ENCODE results near the gene MAP7. TPM values are rescaled to one million over a fixed set of nuclear protein-coding genes. Genes with fewer than 3 reads are reported as not detected.

MAP7 gene
- total and polyA plus RNA-seq, 2 of the 13 experiments (the other 11 are each of a cell fraction or from before 2014, with no cell fraction given) = 0.04 TPM; not detected in 1

GRCh38 chr6:136341367-136341766, 208.9 kb downstream of the MAP7 start:
- in situ Hi-C loops (cut with HindIII; ENCODE audit: extremely low pct_ligation_motif_present, low pct_unique_long_range_greater_than_20kb) = no loop called here
- no peak for FAIRE-seq
- no TSS peak for BruUV-seq (replicated peaks)
- Histone ChIP-seq H2AFZ (ENCODE audit: low read length) (no peak overlapping the region), H3K27me3 (ENCODE audit: control insufficient read depth in 1 of 2, insufficient read depth in 2 of 2, low read length in 2 of 2) (peaks cover 0 to 3% of the 10 kb centered on the region in 2 experiments; a peak in 1 of 5 replicates), H3K36me3 (replicated peaks in 1 of 2; ENCODE audit: control insufficient read depth in 1 of 2, insufficient read depth in 2 of 2, low read length in 2 of 2) (no peaks in the 10 kb centered on the region), H3K4me1 (ENCODE audit: insufficient read depth, low read length) (no peaks in the 10 kb centered on the region), H3K9me3 (ENCODE audit: low read length) (no peaks in the 10 kb centered on the region), H4K20me1 (ENCODE audit: insufficient read depth, low read length) (no peaks in the 10 kb centered on the region), H3K4me3 (replicated peaks in 1 of 3; ENCODE audit: insufficient read depth in 1 of 3, low read depth in 2 of 3, low read length in 3 of 3) (no peak overlapping the region), H3K79me2 (ENCODE audit: insufficient read depth, low read length) (no peaks in the 10 kb centered on the region), H3K9ac (ENCODE audit: insufficient read depth, low read depth, low read length) (no peak overlapping the region), H3K27ac (ENCODE audit: extremely low read length, insufficient read depth, low read length) (no peak overlapping the region), H3K4me2 (ENCODE audit: low read depth, low read length) (no peak overlapping the region)
- peak; percentile 58 to 82; a peak in 3 of 4 replicates for TF ChIP-seq MAFK (conservative IDR thresholded peaks at IDR 0.05 in 1 of 2, IDR thresholded peaks at IDR 0.05 in 1 of 2; ENCODE audit: low read length in 2 of 2)
- TF ChIP-seq FOXP1 (IDR thresholded peaks at IDR 0.05) = no peak
- no peak for TF ChIP-seq FOXP1 (CRISPR knock-in tag; IDR thresholded peaks at IDR 0.05)
- peak; percentile 76 for TF ChIP-seq MAFF (IDR thresholded peaks at IDR 0.05; ENCODE audit: low read depth, low read length)
- DNase-seq (ENCODE audit: low spot score) = no peak
- 56% methylated on average over 3 of the region's 3 CpGs for WGBS (ENCODE audit: low lambda C conversion rate)
- intact Hi-C loops (cut with micrococcal nuclease; ENCODE audit: unreplicated experiment) = no loop called here
- no peak for ATAC-seq
- ChIA-PET CTCF (ENCODE audit: low intra/inter-chr PET ratio, low total read pairs) (no interaction called here), POLR2A (no interaction called here)

GRCh38 chr6:136338486-136338885, 211.7 kb downstream of the MAP7 start:
- POLR2A ChIA-PET = no interaction called here
- in situ Hi-C loops (cut with HindIII; ENCODE audit: extremely low pct_ligation_motif_present, low pct_unique_long_range_greater_than_20kb) = no loop called here
- Histone ChIP-seq H4K20me1 (ENCODE audit: insufficient read depth, low read length) (no peaks in the 10 kb centered on the region), H3K9ac (ENCODE audit: insufficient read depth, low read depth, low read length) (no peak overlapping the region), H3K36me3 (replicated peaks in 1 of 2; ENCODE audit: control insufficient read depth in 1 of 2, insufficient read depth in 2 of 2, low read length in 2 of 2) (no peaks in the 10 kb centered on the region), H3K27ac (ENCODE audit: extremely low read length, insufficient read depth, low read length) (no peak overlapping the region), H2AFZ (ENCODE audit: low read length) (no peak overlapping the region), H3K4me3 (replicated peaks in 1 of 3; ENCODE audit: insufficient read depth in 1 of 3, low read depth in 2 of 3, low read length in 3 of 3) (no peak overlapping the region), H3K9me3 (ENCODE audit: low read length) (no peaks in the 10 kb centered on the region), H3K79me2 (ENCODE audit: insufficient read depth, low read length) (no peaks in the 10 kb centered on the region), H3K4me2 (ENCODE audit: low read depth, low read length) (no peak overlapping the region), H3K4me1 (ENCODE audit: insufficient read depth, low read length) (0 out of 2 replicates have a peak, but pooled peaks cover 6% of the 10 kb centered on the region), H3K27me3 (ENCODE audit: control insufficient read depth in 1 of 2, insufficient read depth in 2 of 2, low read length in 2 of 2) (peaks cover 2 to 21% of the 10 kb centered on the region in 2 experiments; a peak in 3 of 5 replicates)
- TF ChIP-seq YY1 (IDR thresholded peaks at IDR 0.05; ENCODE audit: insufficient read depth, insufficient replicate concordance, low read depth, low read length) (no peak), TFDP1 (CRISPR knock-in tag; IDR thresholded peaks at IDR 0.05; ENCODE audit: borderline replicate concordance) (no peak), SAP130 (CRISPR knock-in tag; IDR thresholded peaks at IDR 0.05; ENCODE audit: low read depth) (no peak), TOE1 (CRISPR knock-in tag; IDR thresholded peaks at IDR 0.05) (no peak), CHCHD3 (CRISPR knock-in tag; IDR thresholded peaks at IDR 0.05) (no peak), MNT (IDR thresholded peaks at IDR 0.05) (no peak), ZNF510 (CRISPR knock-in tag; IDR thresholded peaks at IDR 0.05; ENCODE audit: low read depth) (no peak), TRIM24 (CRISPR knock-in tag; IDR thresholded peaks at IDR 0.05) (no peak), ZNF225 (CRISPR knock-in tag; IDR thresholded peaks at IDR 0.05) (no peak), AGO2 (optimal IDR thresholded peaks at IDR 0.05; ENCODE audit: low read depth, low read length) (no peak)
- intact Hi-C loops (cut with micrococcal nuclease; ENCODE audit: unreplicated experiment) = no loop called here
- WGBS (ENCODE audit: low lambda C conversion rate) = 36% methylated on average over 4 of the region's 4 CpGs
- DNase-seq (ENCODE audit: low spot score) (no peak), ATAC-seq (no peak), FAIRE-seq (no peak)
- CTCF ChIA-PET (ENCODE audit: low intra/inter-chr PET ratio, low total read pairs) = no interaction called here
- BruUV-seq (replicated peaks) = no TSS peak

Measured in HepG2 (cell line).